Stimulated activated CD4-positive, alpha-beta T cell treated with anti-CD3 and anti-CD28 coated beads, Interleukin-2, amount 100 ng/mL, for 24 hours (primary cell): Measurements from ENCODE around the gene PHLDB1.

Experiments used
- DNase-seq, 2 donors: peaks; one replicate each; pipeline ENCODE4 v3.0.0-alpha.2; 2020

Gene PHLDB1

DNA sequence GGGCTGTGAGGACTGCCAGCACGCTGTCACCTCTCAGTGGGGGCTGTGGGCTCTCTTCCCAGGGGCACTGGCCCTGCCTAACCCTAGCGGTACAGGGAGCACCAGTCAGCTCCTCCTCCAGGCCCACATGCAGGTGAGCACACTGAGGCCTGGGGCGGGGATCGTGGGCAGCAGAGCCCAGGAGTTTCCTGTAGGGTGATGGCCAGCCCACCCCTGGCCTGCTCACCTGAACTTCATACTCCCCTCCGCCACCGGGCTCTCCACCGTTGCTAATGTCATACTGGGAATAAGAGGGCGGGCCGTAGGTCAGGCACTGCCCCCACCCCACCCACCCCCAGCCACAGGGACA lies 82.1 kb downstream of the PHLDB1 start:
- no peak for DNase-seq

DNA sequence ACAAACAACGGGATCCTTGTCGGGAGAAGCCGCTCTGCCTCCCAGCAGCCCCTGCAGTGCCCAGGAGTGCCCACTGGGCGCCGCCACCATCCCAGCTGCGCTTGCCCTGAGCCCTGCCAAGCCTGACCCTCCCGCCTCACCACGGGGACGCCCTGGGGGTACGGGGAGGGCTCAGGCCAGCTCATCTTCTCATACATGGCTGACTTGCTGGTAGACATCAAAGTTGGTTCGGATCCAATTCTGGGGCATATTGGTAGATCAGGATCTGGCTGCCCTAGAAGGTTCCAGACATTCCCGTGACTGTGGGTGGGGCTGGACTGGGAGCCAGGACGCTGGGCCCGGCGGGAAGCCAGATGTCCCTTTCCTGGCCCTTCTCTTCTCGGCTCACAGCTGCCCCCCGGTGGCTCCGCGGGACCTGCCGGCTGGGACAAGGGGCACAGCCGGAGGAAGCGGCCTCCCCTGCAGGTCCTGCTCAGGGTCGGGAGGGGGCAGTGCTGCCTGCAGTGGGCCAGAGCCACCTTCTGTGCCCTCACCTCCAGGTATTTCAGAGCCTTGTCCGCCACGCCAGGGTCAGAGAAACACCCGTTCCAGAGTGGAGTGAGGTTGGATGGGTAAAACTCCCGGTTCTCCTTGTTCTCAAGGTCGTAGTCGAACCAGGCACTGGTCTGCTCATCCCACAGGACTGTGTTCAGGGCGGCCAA lies 82.6 kb downstream of the PHLDB1 start:
- DNase-seq, result peak; percentile 84 to 87

DNA sequence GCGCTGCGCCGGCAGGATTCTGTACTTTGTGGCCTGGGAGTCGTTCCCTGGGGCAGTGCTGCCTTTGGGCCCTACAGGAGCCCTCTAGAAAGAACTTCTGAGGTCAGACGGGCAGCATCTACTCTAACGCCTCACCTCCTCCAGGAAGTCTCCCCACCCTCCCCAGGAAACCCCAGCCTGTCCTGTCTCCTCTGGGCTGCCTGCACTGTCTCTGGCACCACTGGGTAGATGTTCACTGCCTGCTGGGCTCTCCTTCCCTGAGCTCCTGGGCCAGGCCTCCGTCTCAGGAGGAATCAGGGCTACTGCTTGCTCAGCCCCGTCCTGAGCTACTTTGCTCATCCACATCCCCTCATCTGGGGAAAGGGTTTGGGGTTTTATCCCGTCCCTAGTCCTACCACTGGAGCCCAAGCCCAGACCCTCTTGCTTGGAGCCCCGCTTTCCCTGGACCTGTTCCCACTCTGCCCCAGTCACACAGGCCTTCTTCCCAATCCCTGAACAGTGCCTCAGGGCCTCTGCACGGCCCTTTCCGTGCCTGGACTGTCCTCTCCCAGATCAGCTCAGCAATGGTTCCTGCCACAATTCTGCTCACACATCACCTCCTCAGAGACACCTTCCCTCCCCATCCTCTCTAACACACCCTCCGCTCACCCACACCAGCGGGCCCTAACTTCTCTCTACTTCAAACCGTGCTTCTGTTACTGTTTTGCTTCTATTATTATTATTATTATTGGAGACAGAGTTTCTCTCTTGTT lies 83.3 kb downstream of the PHLDB1 start:
- DNase-seq, result no peak

DNA sequence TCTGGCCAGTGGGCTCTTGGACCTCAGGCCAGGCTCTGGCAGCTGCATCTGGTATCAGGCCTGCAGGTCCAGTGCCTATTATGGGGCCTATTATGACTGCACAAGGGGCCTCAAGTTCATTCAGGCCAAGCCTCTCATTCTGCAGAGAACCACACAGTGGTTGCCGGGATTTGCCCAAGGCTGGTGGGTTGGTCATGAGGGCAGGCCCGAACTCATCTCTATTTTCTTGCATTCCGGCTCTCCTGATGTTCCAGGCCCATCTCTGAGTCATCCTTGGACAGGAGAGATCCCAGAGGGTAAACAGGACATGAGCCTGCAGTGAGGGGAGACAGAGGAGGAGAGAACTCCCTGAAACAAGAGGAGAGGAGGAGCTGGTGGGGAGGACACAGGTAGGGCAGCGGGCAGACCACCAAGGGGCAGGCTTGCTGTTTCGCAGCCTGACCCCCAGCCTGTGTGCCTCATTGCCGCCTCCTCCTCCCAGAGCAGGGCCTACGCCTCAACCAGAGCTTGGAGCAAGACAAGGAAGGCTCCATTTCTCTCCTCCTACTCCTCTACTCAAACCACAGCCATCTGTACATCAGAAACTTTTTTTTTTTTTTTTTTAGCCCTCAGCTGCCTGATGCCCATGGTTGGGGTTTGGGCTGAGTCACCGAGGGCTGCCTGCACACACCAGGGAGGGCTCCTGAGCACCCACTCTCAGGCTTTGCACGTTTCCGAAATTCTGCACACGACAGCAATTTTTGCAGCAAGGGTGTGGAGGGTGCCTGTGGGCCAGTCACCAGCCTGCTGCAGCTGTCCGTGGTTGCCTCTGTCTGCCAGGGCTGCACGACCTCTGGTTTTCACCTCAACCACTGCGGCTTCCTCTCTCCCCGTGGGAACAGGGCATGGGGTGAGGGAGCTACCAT lies 84.8 kb downstream of the PHLDB1 start:
- DNase-seq, result peak; percentile 64 to 66

DNA sequence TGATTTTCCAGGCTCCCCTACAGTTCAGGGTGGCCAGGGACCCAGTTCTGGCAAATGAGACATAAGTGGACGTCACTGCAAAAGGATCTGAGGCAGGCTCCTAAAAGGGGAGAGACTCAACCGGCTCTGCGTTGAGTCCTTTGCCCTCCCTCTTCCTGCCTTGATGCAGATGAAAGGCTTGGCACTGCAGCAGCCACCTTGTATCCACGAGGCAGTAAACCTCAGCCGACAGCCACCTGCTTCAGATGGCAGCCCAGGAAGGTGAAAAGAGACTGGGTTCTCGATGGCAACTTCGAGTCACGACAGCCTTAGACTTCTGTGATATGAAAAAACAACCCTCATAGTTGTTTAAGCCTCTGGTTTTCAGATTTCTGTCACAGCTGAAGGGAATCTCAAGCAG lies 86.8 kb downstream of the PHLDB1 start:
- DNase-seq, result no peak

DNA sequence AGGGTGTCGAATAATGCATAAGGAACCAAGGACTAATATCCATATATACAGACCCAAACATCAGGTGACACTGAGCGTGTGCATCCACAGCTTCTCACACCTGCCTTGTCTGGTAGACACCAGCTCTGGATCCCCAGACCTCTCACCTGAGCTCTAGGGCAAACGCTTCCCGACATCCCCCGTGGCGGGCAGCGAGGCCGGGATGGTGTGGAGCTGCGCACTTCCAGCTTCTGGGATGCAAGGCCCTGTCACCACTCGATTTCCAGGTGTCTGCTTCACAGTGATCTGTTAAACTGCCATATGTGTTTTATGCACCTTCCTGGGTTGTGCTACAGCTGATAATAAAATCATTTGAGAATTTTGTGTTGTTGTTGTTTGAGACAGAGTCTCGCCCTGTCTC lies 87.4 kb downstream of the PHLDB1 start:
- DNase-seq, result no peak

DNA sequence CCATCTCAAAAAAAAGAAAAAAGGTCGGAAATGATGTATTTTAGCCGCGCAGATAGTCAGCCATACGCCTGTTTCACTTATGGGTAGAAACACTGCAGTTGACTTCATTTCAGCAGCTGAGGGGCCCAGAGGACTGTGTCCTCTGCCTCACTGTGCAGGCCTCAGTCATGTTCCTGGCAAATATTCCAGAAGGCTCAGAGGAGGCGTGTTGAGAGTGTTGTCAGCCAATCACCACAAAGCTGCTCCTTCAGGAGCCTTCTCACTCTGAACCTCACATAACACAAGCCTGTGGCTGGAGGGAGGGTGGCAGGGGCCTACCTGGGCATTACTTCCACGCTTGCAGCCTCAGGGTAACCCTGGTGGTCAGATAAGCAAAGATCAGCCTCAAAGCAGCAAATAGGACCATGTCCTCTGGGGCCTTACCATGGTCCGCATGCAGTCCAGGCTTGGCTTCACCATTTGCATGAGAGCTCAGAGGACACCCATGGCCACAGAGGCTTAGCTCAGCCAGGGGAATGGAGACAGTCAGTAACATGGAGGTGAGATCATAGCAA lies 89.3 kb downstream of the PHLDB1 start:
- no peak for DNase-seq

DNA sequence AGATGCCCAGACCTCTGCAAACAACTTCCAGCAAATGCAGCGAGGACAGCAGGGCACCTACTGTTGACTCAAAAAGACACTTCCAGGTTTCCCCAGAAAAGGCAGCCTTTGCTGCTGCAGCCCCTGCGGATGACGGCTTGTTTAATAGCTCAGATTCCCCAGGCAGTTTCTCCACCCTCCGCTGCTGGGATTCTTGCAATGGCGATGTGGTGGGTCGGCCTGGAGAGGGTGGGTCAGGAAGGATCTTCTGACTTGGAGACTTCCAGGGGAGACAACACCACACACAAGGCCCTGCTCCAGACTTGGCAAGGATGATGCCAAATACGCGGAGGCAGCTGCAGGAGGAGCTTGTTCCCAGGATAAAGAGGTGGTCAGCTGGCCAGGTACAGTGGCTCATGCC lies 89.9 kb downstream of the PHLDB1 start:
- no peak for DNase-seq

DNA sequence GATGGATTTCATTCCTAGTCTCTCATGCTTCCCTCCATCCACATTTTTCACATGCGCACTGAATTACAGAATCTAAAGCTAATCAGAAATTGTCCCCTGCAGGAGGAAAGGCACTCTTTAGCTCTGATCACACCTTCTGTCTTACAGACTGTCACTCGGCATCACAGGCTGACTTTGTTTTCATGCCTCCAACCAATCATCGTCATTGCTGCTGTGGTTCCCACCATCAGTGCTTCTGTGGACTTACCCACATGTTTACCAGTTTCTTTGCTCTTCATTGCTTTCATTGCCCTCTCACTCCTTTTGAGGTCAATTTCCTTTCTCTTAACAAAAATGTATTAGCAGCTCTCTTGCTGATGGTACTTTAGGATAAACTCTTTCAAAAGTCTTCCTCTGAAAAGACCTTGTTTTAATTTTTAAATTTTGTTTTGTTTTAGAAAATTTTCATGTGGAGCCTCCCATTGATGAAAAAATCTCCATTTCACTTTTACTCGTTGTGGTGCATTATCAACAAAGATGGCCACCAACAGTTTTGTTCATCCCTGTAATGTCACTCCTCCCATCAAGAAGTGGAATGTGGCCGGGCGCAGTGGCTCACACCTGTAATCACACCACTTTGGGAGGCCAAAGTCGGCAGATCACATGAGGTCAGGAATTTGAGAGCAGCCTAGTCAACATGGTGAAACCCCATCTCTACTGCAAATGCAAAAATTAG lies 92.2 kb downstream of the PHLDB1 start:
- no peak for DNase-seq

DNA sequence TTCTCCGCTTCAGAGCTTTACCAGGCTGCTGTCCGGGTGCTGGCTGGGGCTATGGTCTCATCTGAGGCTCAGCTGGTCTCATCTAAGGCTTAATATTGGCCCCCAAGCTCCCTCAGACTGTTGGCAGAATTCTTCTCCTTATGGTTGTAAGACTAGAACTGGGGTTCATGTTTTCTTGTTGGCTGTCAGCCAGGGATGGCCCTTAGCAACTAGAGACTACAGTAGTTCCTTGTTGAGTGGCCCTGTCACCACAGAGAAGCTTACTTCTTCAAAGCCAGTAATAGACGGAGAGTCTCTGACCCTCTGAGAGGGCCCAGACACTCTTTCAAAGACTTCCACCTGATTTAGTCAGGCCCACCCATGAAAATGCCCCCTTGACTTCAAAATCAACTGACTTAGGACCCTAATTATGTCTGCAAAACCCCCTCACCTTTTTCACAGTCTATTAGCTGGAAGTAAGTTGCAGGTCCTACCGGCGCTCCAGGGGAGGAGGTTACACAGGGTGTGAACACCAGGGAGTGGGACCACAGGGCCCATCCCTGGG lies 96.2 kb downstream of the PHLDB1 start:
- no peak for DNase-seq

DNA sequence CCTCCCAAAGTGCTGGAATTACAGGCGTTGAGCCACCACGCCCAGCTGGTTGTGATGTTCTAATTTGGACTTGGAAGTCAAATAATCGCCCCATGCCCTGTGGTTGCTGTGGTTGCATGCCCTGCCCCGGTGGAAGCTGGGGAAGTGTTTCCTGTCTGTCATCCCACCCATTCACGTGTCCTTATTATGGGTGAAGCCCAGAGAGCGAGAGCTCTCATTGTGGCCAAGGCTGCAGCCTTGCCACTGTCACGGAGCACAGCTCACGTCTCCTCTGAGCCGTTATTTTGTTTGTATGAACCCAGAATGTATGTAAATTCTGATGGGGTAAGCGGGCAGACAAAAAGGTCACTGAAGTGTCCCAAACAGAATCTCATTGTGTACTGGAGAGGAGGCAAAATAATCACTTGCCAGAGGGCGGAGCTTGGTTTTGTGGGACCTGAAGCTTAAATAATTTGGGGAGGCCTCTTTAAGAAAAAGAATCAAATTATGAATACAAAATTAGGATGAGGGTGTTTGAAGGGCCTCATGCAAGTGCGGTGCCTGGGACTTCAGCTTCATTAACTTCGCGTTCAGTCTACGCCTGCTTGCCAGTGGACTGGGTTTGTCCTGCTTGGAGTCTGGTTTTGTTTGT lies 97.8 kb downstream of the PHLDB1 start:
- DNase-seq, result peak; percentile 19 to 24

DNA sequence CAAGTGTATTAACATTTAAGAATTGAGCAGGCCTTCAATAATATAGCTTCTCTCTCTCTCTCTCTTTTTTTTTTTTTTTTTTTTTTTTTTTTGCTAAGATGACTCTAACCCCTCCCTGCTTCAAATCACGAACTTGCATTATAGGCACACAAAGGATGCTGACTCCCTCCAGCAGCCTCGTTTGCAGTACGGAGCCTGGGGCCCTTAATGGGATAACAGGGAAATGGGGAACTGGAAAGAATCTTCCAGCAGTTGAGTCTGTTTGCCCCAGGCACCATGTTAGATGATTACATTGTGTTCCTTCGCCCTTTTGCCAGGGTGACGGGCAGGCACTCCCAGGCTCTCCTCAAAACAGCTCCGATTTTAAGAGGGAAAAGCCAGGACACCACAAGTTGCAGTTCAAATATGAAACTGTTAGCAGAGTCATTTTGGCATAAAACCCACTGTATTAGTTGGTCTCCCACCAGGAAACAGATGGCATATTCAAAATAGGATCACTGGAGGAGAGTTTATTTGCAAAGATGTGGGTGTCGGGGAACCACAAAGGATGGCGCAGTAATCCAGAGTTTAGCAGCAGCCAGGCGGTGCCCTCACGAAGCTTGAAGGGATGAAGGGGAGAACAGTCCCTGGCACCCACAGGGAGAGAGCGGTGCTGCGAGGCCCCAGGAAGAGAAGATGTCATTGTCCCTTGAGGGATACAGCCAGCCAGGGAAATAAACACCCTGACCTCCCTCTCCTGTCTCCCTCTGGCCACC lies 98.6 kb downstream of the PHLDB1 start:
- DNase-seq, result no peak

DNA sequence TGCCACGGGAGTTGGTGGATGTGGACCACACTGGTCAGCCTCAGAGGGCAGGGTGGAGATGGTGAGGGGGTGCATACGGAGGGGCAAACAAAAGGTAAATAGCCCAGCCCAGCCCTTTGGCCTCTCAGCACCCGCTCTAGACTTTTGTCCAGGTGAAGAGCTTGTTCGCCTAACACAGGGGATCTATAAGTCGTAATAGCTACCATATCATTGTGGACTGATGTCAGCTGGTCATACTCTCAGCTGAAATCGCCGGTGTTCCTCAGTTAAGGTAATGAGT lies 99.1 kb downstream of the PHLDB1 start:
- no peak for DNase-seq
